Thoracic aorta (tissue), 2 donors: Measurements from ENCODE around the gene LACTB. TPM values are rescaled to one million over a fixed set of nuclear protein-coding genes. Genes with fewer than 3 reads are reported as not detected.

Source experiments
- ATAC-seq: fragments of 150-250 bp; one replicate; pipeline ENCODE4 v1.8.0; 2017; ENCODE audit warnings: low read depth; ENCODE audit not compliant: insufficient number of reproducible peaks, low FRiP score
- DNase-seq: peaks from one replicate; pipeline ENCODE4 v3.0.0-alpha.2; 2020; ENCODE audit warnings: low spot score
- H3K27ac ChIP-seq, 2 donors: fragments of 200-600 bp; sonication (generic); 1 replicate in 1 of 2; 2 replicates in 1 of 2; pipeline ENCODE4 v1.5.1; 2016; ENCODE audit warnings: mild to moderate bottlenecking in 2 of 2, moderate library complexity in 2 of 2
- H3K27me3 ChIP-seq: fragments of 200-600 bp; sonication (generic); replicated peaks from 2 replicates; pipeline ENCODE4 v1.6.0; 2016; ENCODE audit warnings: mild to moderate bottlenecking; ENCODE audit not compliant: insufficient read depth
- H3K36me3 ChIP-seq: fragments of 200-600 bp; sonication (generic); one replicate; pipeline ENCODE4 v1.5.1; 2016
- H3K4me1 ChIP-seq, 2 donors: fragments of 200-600 bp; sonication (generic); 1 replicate in 1 of 2; 2 replicates in 1 of 2; pipeline versions ENCODE4 v1.5.1 to v1.6.0; 2016; ENCODE audit warnings: low read depth in 2 of 2, mild to moderate bottlenecking in 1 of 2; ENCODE audit not compliant: control insufficient read depth in 1 of 2
- H3K4me3 ChIP-seq: fragments of 200-600 bp; sonication (generic); 2 replicates; pipeline ENCODE4 v1.5.1; 2016; ENCODE audit warnings: mild to moderate bottlenecking
- H3K9me3 ChIP-seq: fragments of 200-600 bp; sonication (generic); 2 replicates; pipeline ENCODE4 v1.5.1; 2016
- total RNA-seq, 2 donors: library from RNA; depleted of rRNA; stranded (reverse); fragments of >200 nt; gene quantifications; one replicate each; pipeline versions ENCODE4 v1.1.0 to v1.2.3, GENCODE V29; 2016
- TF ChIP-seq, protein P1 (sequence below): fragments of 200-600 bp; sonication (generic); IDR thresholded peaks from one replicate; pipeline ENCODE4 v1.5.1; 2019; ENCODE audit warnings: antibody characterized with exemption

The LACTB gene, protein sequence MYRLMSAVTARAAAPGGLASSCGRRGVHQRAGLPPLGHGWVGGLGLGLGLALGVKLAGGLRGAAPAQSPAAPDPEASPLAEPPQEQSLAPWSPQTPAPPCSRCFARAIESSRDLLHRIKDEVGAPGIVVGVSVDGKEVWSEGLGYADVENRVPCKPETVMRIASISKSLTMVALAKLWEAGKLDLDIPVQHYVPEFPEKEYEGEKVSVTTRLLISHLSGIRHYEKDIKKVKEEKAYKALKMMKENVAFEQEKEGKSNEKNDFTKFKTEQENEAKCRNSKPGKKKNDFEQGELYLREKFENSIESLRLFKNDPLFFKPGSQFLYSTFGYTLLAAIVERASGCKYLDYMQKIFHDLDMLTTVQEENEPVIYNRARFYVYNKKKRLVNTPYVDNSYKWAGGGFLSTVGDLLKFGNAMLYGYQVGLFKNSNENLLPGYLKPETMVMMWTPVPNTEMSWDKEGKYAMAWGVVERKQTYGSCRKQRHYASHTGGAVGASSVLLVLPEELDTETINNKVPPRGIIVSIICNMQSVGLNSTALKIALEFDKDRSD
- total RNA-seq = 10 to 100 TPM; 11.6 to 22.4 TPM

- TF ChIP-seq, protein P1, sequence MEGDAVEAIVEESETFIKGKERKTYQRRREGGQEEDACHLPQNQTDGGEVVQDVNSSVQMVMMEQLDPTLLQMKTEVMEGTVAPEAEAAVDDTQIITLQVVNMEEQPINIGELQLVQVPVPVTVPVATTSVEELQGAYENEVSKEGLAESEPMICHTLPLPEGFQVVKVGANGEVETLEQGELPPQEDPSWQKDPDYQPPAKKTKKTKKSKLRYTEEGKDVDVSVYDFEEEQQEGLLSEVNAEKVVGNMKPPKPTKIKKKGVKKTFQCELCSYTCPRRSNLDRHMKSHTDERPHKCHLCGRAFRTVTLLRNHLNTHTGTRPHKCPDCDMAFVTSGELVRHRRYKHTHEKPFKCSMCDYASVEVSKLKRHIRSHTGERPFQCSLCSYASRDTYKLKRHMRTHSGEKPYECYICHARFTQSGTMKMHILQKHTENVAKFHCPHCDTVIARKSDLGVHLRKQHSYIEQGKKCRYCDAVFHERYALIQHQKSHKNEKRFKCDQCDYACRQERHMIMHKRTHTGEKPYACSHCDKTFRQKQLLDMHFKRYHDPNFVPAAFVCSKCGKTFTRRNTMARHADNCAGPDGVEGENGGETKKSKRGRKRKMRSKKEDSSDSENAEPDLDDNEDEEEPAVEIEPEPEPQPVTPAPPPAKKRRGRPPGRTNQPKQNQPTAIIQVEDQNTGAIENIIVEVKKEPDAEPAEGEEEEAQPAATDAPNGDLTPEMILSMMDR = no peak
- Histone ChIP-seq H3K9me3 (no peaks in the 10 kb centered on the region), H3K4me3 (peak within 1 kb of the TSS; percentile 83), H3K4me1 (peaks cover 4% of the 10 kb centered on the region in 2 donors), H3K27me3 (no peaks in the 10 kb centered on the region), H3K27ac (peak within 1 kb of the TSS; percentile 82 to 88), H3K36me3 (no peaks in the 10 kb centered on the region)
- peak; percentile 45 for DNase-seq
- peak; percentile 90 for ATAC-seq
Observed at GRCh38 chr15:63121382-63122001, at the start of gene LACTB. TSS of gene LACTB (plus strand) at chr15:63121861. CDS start at chr15:63121872, 11 bp downstream.

DNA sequence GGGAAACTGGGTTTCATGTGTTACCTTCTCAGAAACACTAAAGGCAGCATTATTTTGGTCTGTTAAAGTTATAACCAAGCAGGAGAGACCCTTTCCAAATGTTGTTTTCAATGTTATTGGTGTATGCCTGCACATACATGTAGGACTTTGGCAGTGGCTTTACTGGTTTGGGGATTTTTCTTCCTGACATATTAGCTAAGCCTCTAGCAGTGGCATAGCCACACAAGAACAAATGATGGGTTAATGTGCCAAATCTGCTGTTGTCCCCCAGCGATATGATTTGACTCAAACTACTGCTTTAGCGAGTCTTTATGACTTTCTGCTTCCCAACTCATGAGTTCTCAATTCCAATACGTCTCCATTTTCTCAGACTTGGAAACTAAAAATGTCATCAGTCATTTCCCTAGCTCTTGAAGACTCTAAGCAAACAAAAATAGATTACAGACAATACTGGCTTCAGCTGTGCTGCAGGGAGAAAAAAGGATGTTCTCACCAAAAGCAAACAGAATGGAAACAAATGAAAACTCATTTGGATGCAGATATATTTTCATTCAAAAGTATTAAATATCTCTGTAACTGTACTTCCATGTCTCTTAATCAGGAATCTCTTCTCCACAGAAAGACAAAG, 49.5 kb upstream of the LACTB start:
- H3K36me3 ChIP-seq = peaks cover 33% of the 10 kb centered on the region
- H3K9me3 ChIP-seq = no peaks in the 10 kb centered on the region
- no peak for ATAC-seq
- TF ChIP-seq, protein P1 = no peak
- no peak overlapping the region for H3K27ac ChIP-seq
- no peaks in the 10 kb centered on the region for H3K27me3 ChIP-seq
- no peak for DNase-seq
- no peak overlapping the region for H3K4me3 ChIP-seq
- peaks cover 0 to 38% of the 10 kb centered on the region in 2 donors for H3K4me1 ChIP-seq

- Histone ChIP-seq H3K4me1 (peaks cover 0 to 31% of the 10 kb centered on the region in 2 donors), H3K36me3 (peaks cover 31% of the 10 kb centered on the region), H3K4me3 (no peak overlapping the region), H3K27ac (no peak overlapping the region), H3K9me3 (no peaks in the 10 kb centered on the region), H3K27me3 (no peaks in the 10 kb centered on the region)
- DNase-seq (no peak), ATAC-seq (no peak)
- TF ChIP-seq, protein P1 = no peak
Observed at GRCh38 chr15:63072809-63073277, 48.8 kb upstream of the LACTB start.

DNA sequence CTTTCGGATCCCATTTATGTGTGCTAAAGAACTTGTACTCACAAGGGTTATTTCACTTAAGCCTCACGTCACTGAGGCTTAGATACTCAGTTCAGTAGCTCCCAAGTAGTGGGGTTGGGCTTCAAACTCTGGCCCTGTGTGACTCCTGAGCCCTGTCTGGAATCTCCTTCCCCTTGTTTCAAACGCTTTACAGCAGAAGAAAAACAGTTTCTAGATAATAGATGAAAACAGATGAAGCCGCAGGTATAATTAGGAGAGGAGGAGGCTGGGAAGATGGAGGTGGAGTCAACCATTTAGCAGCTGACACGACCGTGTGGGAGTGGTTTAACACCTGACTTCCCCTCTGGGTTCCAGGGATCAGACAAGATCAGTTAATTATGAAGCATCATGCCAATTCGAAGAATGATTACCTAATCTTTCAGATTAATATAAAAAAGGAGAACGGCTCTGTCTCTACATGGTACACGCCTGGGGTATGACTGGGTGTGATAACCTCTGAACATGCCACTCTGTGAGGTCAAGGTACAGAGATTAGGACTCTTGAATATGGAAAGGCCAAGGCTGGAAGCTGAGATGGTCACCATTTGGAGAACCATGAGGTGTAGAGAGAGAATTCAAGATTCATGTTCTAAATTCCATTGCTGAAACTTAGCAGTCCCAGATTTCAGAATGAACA, 48.0 kb upstream of the LACTB start:
- Histone ChIP-seq H3K4me3 (no peak overlapping the region), H3K27ac (peak overlapping the region in 1 of 2 donors; percentile 48), H3K36me3 (peaks cover 23% of the 10 kb centered on the region), H3K27me3 (no peaks in the 10 kb centered on the region), H3K4me1 (peaks cover 0 to 26% of the 10 kb centered on the region in 2 donors), H3K9me3 (no peaks in the 10 kb centered on the region)
- DNase-seq (no peak), ATAC-seq (no peak)
- TF ChIP-seq, protein P1 = no peak
